Peyer's patch (tissue), 4 donors: ENCODE measurements around the gene AKAP12.

Experiments
- CTCF ChIP-seq, 6 experiments: fragments of 450-650 bp in 4 of 6; fragments of 200-600 bp in 2 of 6; sonication (generic) in 1 of 6; IDR thresholded peaks; one replicate each; pipeline ENCODE4 v1.5.1; 2017 to 2019; ENCODE audit warnings: antibody characterized with exemption in 6 of 6, mild to moderate bottlenecking in 3 of 6, moderate library complexity in 1 of 6
- POLR2A ChIP-seq, 2 donors: fragments of 450-650 bp; IDR thresholded peaks; one replicate each; pipeline ENCODE4 v1.5.1; 2017; ENCODE audit warnings: antibody characterized with exemption in 2 of 2, mild to moderate bottlenecking in 2 of 2, moderate library complexity in 2 of 2

GRCh38 chr6:151213352-151213751, 26.4 kb upstream of the AKAP12 start:
- TF ChIP-seq CTCF (IDR thresholded peaks at IDR 0.05) (no peak), POLR2A (IDR thresholded peaks at IDR 0.05) (no peak)
